MM.1S (cell line): ENCODE results near the gene MOSPD3.

ENCODE experiments used
- CTCF ChIP-seq: fragments of 300-600 bp; sonication (generic); IDR thresholded peaks from 2 replicates; pipeline ENCODE4 v1.5.1; 2016; ENCODE audit warnings: antibody characterized with exemption, low read length, mixed read lengths
- EZH2 ChIP-seq: fragments of 300-600 bp; sonication (generic); optimal IDR thresholded peaks from 2 replicates; pipeline ENCODE3; 2017; ENCODE audit warnings: low read depth, mild to moderate bottlenecking, antibody characterized with exemption, low read length, mixed read lengths
- EZH2phosphoT487 ChIP-seq: fragments of 300-600 bp; sonication (generic); IDR thresholded peaks from 2 replicates; pipeline ENCODE4 v1.6.1; 2018; ENCODE audit warnings: antibody characterized with exemption, low read length

- TF ChIP-seq EZH2 (no peak), CTCF (no peak), EZH2phosphoT487 (no peak)
Measured at GRCh38 chr7:100607111-100607510, 5.2 kb upstream of the MOSPD3 start.
